Loucy (cell line): ENCODE results near the gene CCDC88C.

Experiments
- H2AFZ ChIP-seq: fragments of 200-600 bp; sonication (generic); 2 replicates; pipeline ENCODE4 v1.6.0; 2016; ENCODE audit warnings: antibody characterized with exemption, mild to moderate bottlenecking, low read length, moderate library complexity
- H3F3A ChIP-seq: fragments of 200-600 bp; 2 replicates; pipeline ENCODE4 v1.6.0; 2016; ENCODE audit warnings: antibody characterized with exemption, low read depth, mild to moderate bottlenecking
- H3K27me3 ChIP-seq: fragments of 200-600 bp; sonication (generic); 2 replicates; pipeline ENCODE4 v1.6.1; 2014; ENCODE audit warnings: low read length, mild to moderate bottlenecking; ENCODE audit not compliant: insufficient read depth, poor library complexity, severe bottlenecking
- H3K36me3 ChIP-seq: fragments of 200-600 bp; sonication (generic); 2 replicates; pipeline ENCODE4 v1.6.1; 2016; ENCODE audit warnings: low read length; ENCODE audit not compliant: insufficient read depth
- H3K4me1 ChIP-seq: fragments of 200-600 bp; sonication (generic); 2 replicates; pipeline ENCODE4 v1.5.1; 2014; ENCODE audit warnings: low read length, mild to moderate bottlenecking; ENCODE audit not compliant: insufficient read depth, poor library complexity, severe bottlenecking
- H3K4me2 ChIP-seq: fragments of 200-600 bp; sonication (generic); 2 replicates; pipeline ENCODE4 v1.6.0; 2014; ENCODE audit warnings: antibody characterized with exemption, low read length, low read depth, mild to moderate bottlenecking; ENCODE audit not compliant: poor library complexity, severe bottlenecking
- H3K4me3 ChIP-seq: fragments of 200-600 bp; sonication (generic); 2 replicates; pipeline ENCODE4 v1.5.1; 2014; ENCODE audit warnings: low read length, mild to moderate bottlenecking, mixed read lengths; ENCODE audit not compliant: poor library complexity, severe bottlenecking
- H3K79me2 ChIP-seq: fragments of 200-600 bp; sonication (generic); 2 replicates; pipeline ENCODE4 v1.6.1; 2014; ENCODE audit warnings: low read length; ENCODE audit not compliant: insufficient read depth
- H3K9ac ChIP-seq: fragments of 200-600 bp; sonication (generic); 2 replicates; pipeline ENCODE4 v1.6.0; 2014; ENCODE audit warnings: mild to moderate bottlenecking, low read depth, low read length, moderate library complexity; ENCODE audit not compliant: poor library complexity, severe bottlenecking
- H3K9me2 ChIP-seq: fragments of 200-600 bp; sonication (generic); replicated peaks from 2 replicates; pipeline ENCODE4 v1.6.1; 2016; ENCODE audit warnings: low read depth, low read length, mixed read lengths
- H3K9me3 ChIP-seq: fragments of 200-600 bp; sonication (generic); 2 replicates; pipeline ENCODE4 v1.6.1; 2014; ENCODE audit warnings: mild to moderate bottlenecking, antibody characterized with exemption, low read length, low read depth; ENCODE audit not compliant: insufficient read depth
- H4K20me1 ChIP-seq: fragments of 200-600 bp; sonication (generic); 2 replicates; pipeline ENCODE4 v1.6.0; 2014; ENCODE audit warnings: antibody characterized with exemption, low read length, mild to moderate bottlenecking; ENCODE audit not compliant: insufficient read depth, poor library complexity, severe bottlenecking
- CTCF ChIP-seq: fragments of 200-600 bp; sonication (generic); conservative IDR thresholded peaks from 2 replicates; pipeline ENCODE4 v1.5.1; 2014; ENCODE audit warnings: mild to moderate bottlenecking, antibody characterized with exemption, low read length
- EZH2phosphoT487 ChIP-seq: fragments of 200-600 bp; IDR thresholded peaks from 2 replicates; pipeline ENCODE4 v1.6.1; 2018; ENCODE audit warnings: antibody characterized with exemption, mild to moderate bottlenecking, moderate library complexity, borderline replicate concordance

Gene CCDC88C

GRCh38 chr14:91286530-91286937, 131.1 kb downstream of the CCDC88C start:
- Histone ChIP-seq H3K9me3 (no peaks in the 10 kb centered on the region), H2AFZ (no peak overlapping the region), H3K9ac (no peak overlapping the region), H3K9me2 (no peaks in the 10 kb centered on the region), H3K79me2 (no peaks in the 10 kb centered on the region), H3K4me1 (peaks cover 23% of the 10 kb centered on the region), H3K36me3 (peaks cover 93% of the 10 kb centered on the region), H3K4me2 (no peak overlapping the region), H3K4me3 (no peak overlapping the region), H3F3A (no peaks in the 10 kb centered on the region), H4K20me1 (no peaks in the 10 kb centered on the region), H3K27me3 (no peaks in the 10 kb centered on the region)
- peak; percentile 92 for TF ChIP-seq CTCF
- no peak for TF ChIP-seq EZH2phosphoT487

- Histone ChIP-seq H3K9ac (no peak overlapping the region), H3K79me2 (no peaks in the 10 kb centered on the region), H3K4me2 (no peak overlapping the region), H3K4me1 (peaks cover 23% of the 10 kb centered on the region), H2AFZ (no peak overlapping the region), H3F3A (no peaks in the 10 kb centered on the region), H3K36me3 (peaks cover 93% of the 10 kb centered on the region), H3K4me3 (no peak overlapping the region), H4K20me1 (no peaks in the 10 kb centered on the region), H3K9me3 (no peaks in the 10 kb centered on the region), H3K9me2 (no peaks in the 10 kb centered on the region), H3K27me3 (no peaks in the 10 kb centered on the region)
- TF ChIP-seq CTCF: no peak
- TF ChIP-seq EZH2phosphoT487: no peak
Measured at GRCh38 chr14:91284791-91285548, 132.7 kb downstream of the CCDC88C start.

DNA sequence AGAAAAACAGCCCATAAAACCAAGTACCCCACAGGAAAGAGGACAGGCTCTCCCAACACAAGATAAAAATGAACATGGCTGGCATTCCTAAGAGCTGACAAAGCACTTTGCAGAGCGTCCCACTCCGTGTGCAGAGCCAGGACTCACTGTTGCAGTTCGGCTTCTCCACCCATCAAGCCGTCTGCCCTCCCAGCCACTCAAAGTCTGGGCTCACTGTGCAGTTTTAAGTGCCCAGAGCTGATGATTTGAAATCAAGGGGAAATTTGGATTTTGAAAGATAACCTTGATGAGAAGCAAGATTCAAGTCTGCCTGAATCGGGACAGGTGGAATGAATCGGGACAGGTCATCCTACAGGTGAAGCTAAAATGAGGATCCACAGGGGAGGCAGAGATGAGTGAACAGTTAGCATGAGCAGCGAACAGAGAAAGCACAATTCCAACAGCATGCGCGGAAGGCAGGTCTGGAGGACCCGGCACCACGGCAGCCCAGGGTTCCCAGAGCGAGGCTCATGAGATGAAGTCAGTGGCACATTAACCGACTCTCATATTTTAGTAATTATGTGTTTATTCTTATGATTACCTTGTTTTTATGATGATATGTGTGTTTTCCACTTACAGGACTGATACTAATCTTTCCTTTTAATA, 133.4 kb downstream of the CCDC88C start:
- Histone ChIP-seq H3K4me2 (no peak overlapping the region), H3K36me3 (peaks cover 93% of the 10 kb centered on the region), H3K9ac (peak overlapping the region; percentile 52)

More for the DNA sequence above, 133.4 kb downstream of the CCDC88C start:
- Histone ChIP-seq H3K4me3 (no peak overlapping the region), H3K79me2 (no peaks in the 10 kb centered on the region), H3K4me1 (peaks cover 23% of the 10 kb centered on the region), H3K9me2 (no peaks in the 10 kb centered on the region), H2AFZ (no peak overlapping the region), H3K27me3 (no peaks in the 10 kb centered on the region), H3F3A (no peaks in the 10 kb centered on the region), H3K9me3 (no peaks in the 10 kb centered on the region), H4K20me1 (no peaks in the 10 kb centered on the region)
- no peak for TF ChIP-seq CTCF
- no peak for TF ChIP-seq EZH2phosphoT487
